ENCODE data around the gene COPRS.

COPRS gene

DNA sequence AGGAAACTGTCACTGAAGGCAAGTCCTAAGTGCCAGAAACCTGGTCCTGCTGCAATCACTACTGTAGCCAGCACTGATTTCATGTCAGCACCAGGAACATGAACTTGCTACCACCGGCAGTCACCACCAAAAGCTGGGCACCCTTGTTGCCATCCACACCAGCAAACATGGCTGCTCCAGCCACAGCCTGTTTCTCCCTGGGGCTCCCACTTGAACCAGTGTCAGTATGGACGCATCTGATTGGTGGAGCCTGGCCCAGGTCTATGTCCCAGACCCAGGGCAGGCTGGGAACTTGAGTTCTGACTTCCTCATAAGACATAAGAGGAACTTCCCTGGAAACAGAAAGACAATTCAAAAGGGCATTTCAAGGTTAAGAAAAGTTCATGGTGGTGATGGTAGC is 56.5 kb downstream of the COPRS start:
- ChIA-PET CTCF (interaction anchor here (2.1 kb wide), 1 partner anchor 40 kb away, joined by 6 read pairs; no protein-coding TSS in a partner anchor), POLR2A (no interaction called here)
- TF ChIP-seq, protein P1, sequence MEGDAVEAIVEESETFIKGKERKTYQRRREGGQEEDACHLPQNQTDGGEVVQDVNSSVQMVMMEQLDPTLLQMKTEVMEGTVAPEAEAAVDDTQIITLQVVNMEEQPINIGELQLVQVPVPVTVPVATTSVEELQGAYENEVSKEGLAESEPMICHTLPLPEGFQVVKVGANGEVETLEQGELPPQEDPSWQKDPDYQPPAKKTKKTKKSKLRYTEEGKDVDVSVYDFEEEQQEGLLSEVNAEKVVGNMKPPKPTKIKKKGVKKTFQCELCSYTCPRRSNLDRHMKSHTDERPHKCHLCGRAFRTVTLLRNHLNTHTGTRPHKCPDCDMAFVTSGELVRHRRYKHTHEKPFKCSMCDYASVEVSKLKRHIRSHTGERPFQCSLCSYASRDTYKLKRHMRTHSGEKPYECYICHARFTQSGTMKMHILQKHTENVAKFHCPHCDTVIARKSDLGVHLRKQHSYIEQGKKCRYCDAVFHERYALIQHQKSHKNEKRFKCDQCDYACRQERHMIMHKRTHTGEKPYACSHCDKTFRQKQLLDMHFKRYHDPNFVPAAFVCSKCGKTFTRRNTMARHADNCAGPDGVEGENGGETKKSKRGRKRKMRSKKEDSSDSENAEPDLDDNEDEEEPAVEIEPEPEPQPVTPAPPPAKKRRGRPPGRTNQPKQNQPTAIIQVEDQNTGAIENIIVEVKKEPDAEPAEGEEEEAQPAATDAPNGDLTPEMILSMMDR (IDR thresholded peaks at IDR 0.05; ENCODE audit: control extremely low read depth, extremely low read depth, low read depth, missing control alignments), result no peak
- no peak for DNase-seq (ENCODE audit: extremely low spot score)
